ENCODE data around the gene SIRPB2. TPM values are rescaled to one million over a fixed set of nuclear protein-coding genes. Genes with fewer than 3 reads are reported as not detected.

Gene SIRPB2
- total and polyA plus RNA-seq, 2 donors (not counting 3 experiments of a cell fraction or from before 2014, with no cell fraction given): 9.5 to 19.7 TPM

DNA sequence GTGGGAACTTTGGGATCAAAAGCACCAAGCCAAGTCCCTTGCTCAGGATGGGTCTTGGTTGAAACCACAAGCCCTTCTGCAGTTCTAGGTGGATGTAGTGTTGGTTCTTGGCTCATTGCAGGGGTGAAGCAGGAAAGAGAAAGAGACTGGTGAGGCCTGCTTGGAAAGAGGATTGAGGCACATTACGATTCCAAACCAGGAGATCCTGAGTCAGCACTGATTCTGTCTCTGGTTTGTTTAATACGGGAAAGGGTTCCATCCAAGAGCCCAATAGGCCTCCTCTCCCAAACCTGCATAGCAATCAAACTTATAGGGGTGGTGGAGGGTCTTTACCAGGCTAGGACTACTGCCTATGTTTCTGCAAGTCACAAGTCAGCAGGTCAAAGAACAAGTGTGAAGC is 48.9 kb downstream of the SIRPB2 start:
- no peak overlapping the region for H3K4me3 ChIP-seq (replicated peaks in 1 of 3; ENCODE audit: insufficient read depth in 1 of 3, low read depth in 1 of 3, low read length in 3 of 3)
- no peaks in the 10 kb centered on the region for H3K9me3 ChIP-seq (replicated peaks; ENCODE audit: control insufficient read depth, insufficient read depth, low read length)
- no peaks in the 10 kb centered on the region for H3K79me2 ChIP-seq (ENCODE audit: control insufficient read depth, insufficient read depth, low read length)
- intact Hi-C loops (cut with micrococcal nuclease) (no loop called here), dilution Hi-C loops (cut with MboI; ENCODE audit: extremely low pct_ligation_motif_present, low sequenced_read_pairs) (loop anchor here (25.0 kb wide), 1 partner anchor 130 kb away; no protein-coding TSS in a partner anchor)
- FAIRE-seq (peak; percentile 8), DNase-seq (ENCODE audit: low read depth, low spot score) (no peak)
- CTCF ChIA-PET: interaction anchor here (4.0 kb wide), 1 partner anchor 61 kb away, joined by 20 read pairs; no protein-coding TSS in a partner anchor
- H3K4me1 ChIP-seq (ENCODE audit: control insufficient read depth, extremely low read depth, insufficient read depth, low read length): no peaks in the 10 kb centered on the region
- H3K9me1 ChIP-seq (replicated peaks; ENCODE audit: control insufficient read depth, extremely low read depth, insufficient read depth, low read length): no peaks in the 10 kb centered on the region
- peaks cover 28 to 45% of the 10 kb centered on the region in 2 experiments for H3K36me3 ChIP-seq (ENCODE audit: control insufficient read depth in 2 of 2, extremely low read depth in 1 of 2, insufficient read depth in 2 of 2, low read length in 2 of 2)
- no peak overlapping the region for H2AFZ ChIP-seq (ENCODE audit: low read depth, low read length)
- no peak for TF ChIP-seq EZH2 (IDR thresholded peaks at IDR 0.05; ENCODE audit: borderline replicate concordance, low read depth, low read length, severe bottlenecking)
- no peak for TF ChIP-seq POLR2A (IDR thresholded peaks at IDR 0.05; ENCODE audit: low read depth, low read length)
- TF ChIP-seq FOS (IDR thresholded peaks at IDR 0.05; ENCODE audit: borderline replicate concordance, insufficient read depth, low read length): no peak
- H4K20me1 ChIP-seq (replicated peaks; ENCODE audit: control insufficient read depth, extremely low read depth, insufficient read depth, low read length): no peaks in the 10 kb centered on the region
- H3K27ac ChIP-seq (ENCODE audit: insufficient read depth, low read depth, low read length): no peak overlapping the region
- POLR2A ChIA-PET: no interaction called here
- no peak overlapping the region for H3K4me2 ChIP-seq (ENCODE audit: insufficient read depth, low read length)
- no peak overlapping the region for H3K9ac ChIP-seq (replicated peaks; ENCODE audit: extremely low read depth, insufficient read depth, low read length)
- BruUV-seq (replicated peaks): no TSS peak
- no peaks in the 10 kb centered on the region for H3K27me3 ChIP-seq (ENCODE audit: control insufficient read depth in 2 of 2, insufficient read depth in 2 of 2, low read length in 2 of 2)

DNA sequence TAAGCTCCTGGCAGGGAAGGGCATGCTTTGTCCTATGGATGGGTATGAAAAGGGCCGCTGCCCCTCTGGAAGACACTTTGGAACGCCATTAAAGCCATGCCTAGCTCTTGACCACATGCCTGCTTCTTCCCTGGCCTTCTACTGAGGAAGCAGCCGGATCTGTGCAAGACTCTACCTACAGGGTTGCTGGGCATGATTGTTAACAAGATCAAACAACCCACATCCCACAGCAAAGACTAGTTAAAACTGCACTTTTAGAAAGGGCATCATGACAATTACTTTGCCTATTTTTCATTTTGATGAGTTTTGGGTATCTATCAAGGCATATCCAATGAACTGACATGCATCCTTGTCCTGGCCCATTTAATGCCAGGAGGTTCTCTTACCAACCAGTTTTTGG is 50.1 kb downstream of the SIRPB2 start:
- BruUV-seq (replicated peaks): no TSS peak
- POLR2A ChIA-PET: no interaction called here
- no peak overlapping the region for H3K27ac ChIP-seq (ENCODE audit: insufficient read depth, low read depth, low read length)

More for the DNA sequence above, 50.1 kb downstream of the SIRPB2 start:
- no peak overlapping the region for H3K4me2 ChIP-seq (ENCODE audit: insufficient read depth, low read length)
- H3K27me3 ChIP-seq (ENCODE audit: control insufficient read depth in 2 of 2, insufficient read depth in 2 of 2, low read length in 2 of 2): no peaks in the 10 kb centered on the region
- H3K36me3 ChIP-seq (ENCODE audit: control insufficient read depth in 2 of 2, extremely low read depth in 1 of 2, insufficient read depth in 2 of 2, low read length in 2 of 2): peaks cover 25 to 35% of the 10 kb centered on the region in 2 experiments
- H2AFZ ChIP-seq (ENCODE audit: low read depth, low read length): no peak overlapping the region
- no peaks in the 10 kb centered on the region for H3K9me1 ChIP-seq (replicated peaks; ENCODE audit: control insufficient read depth, extremely low read depth, insufficient read depth, low read length)
- CTCF ChIA-PET: interaction anchor here (1.0 to 4.3 kb wide), 6 partner anchors 9 to 128 kb away, joined by 3 to 38 read pairs (median 6); no protein-coding TSS in a partner anchor
- H3K4me1 ChIP-seq (ENCODE audit: control insufficient read depth, extremely low read depth, insufficient read depth, low read length): no peaks in the 10 kb centered on the region
- TF ChIP-seq JUN (IDR thresholded peaks at IDR 0.05; ENCODE audit: borderline replicate concordance, insufficient read depth, insufficient read length, low read depth) (no peak), MYC (IDR thresholded peaks at IDR 0.05; ENCODE audit: low read depth, low read length) (no peak), EZH2 (IDR thresholded peaks at IDR 0.05; ENCODE audit: borderline replicate concordance, low read depth, low read length, severe bottlenecking) (no peak), FOS (IDR thresholded peaks at IDR 0.05; ENCODE audit: borderline replicate concordance, insufficient read depth, low read length) (no peak), POLR2A (IDR thresholded peaks at IDR 0.05; ENCODE audit: low read depth, low read length) (no peak), GATA2 (IDR thresholded peaks at IDR 0.05; ENCODE audit: insufficient read depth, insufficient read length, low read depth, low read length) (no peak), POLR2AphosphoS5 (IDR thresholded peaks at IDR 0.05; ENCODE audit: insufficient read depth, low read depth, low read length) (no peak)
- TF ChIP-seq, protein P1, sequence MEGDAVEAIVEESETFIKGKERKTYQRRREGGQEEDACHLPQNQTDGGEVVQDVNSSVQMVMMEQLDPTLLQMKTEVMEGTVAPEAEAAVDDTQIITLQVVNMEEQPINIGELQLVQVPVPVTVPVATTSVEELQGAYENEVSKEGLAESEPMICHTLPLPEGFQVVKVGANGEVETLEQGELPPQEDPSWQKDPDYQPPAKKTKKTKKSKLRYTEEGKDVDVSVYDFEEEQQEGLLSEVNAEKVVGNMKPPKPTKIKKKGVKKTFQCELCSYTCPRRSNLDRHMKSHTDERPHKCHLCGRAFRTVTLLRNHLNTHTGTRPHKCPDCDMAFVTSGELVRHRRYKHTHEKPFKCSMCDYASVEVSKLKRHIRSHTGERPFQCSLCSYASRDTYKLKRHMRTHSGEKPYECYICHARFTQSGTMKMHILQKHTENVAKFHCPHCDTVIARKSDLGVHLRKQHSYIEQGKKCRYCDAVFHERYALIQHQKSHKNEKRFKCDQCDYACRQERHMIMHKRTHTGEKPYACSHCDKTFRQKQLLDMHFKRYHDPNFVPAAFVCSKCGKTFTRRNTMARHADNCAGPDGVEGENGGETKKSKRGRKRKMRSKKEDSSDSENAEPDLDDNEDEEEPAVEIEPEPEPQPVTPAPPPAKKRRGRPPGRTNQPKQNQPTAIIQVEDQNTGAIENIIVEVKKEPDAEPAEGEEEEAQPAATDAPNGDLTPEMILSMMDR (IDR thresholded peaks at IDR 0.05; ENCODE audit: extremely low read depth in 1 of 2, insufficient read depth in 1 of 2, low read depth in 1 of 2, low read length in 2 of 2): no peak
- TF ChIP-seq, protein P2, sequence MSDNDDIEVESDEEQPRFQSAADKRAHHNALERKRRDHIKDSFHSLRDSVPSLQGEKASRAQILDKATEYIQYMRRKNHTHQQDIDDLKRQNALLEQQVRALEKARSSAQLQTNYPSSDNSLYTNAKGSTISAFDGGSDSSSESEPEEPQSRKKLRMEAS (IDR thresholded peaks at IDR 0.05; ENCODE audit: insufficient read depth, insufficient read length): no peak
- DNase-seq (ENCODE audit: low read depth, low spot score) (no peak), FAIRE-seq (no peak)
- H3K9me3 ChIP-seq (replicated peaks; ENCODE audit: control insufficient read depth, insufficient read depth, low read length): no peaks in the 10 kb centered on the region
- H3K9ac ChIP-seq (replicated peaks; ENCODE audit: extremely low read depth, insufficient read depth, low read length): no peak overlapping the region
- H3K4me3 ChIP-seq (replicated peaks in 1 of 3; ENCODE audit: insufficient read depth in 1 of 3, low read depth in 1 of 3, low read length in 3 of 3): no peak overlapping the region
- no peaks in the 10 kb centered on the region for H3K79me2 ChIP-seq (ENCODE audit: control insufficient read depth, insufficient read depth, low read length)
- no peaks in the 10 kb centered on the region for H4K20me1 ChIP-seq (replicated peaks; ENCODE audit: control insufficient read depth, extremely low read depth, insufficient read depth, low read length)
- intact Hi-C loops (cut with micrococcal nuclease) (no loop called here), dilution Hi-C loops (cut with MboI; ENCODE audit: extremely low pct_ligation_motif_present, low sequenced_read_pairs) (loop anchor here (25.0 kb wide), 1 partner anchor 129 kb away; no protein-coding TSS in a partner anchor)

All from endothelial cell of umbilical vein (primary cell).